T follicular helper cell (primary cell): ENCODE results near the gene BCO1.

Experiments
- DNase-seq: peaks from one replicate; pipeline ENCODE4 v3.0.0-alpha.2; 2020; ENCODE audit warnings: low read depth

Gene BCO1

GRCh38 chr16:81275795-81276194, 37.3 kb downstream of the BCO1 start:
- no peak for DNase-seq

DNA sequence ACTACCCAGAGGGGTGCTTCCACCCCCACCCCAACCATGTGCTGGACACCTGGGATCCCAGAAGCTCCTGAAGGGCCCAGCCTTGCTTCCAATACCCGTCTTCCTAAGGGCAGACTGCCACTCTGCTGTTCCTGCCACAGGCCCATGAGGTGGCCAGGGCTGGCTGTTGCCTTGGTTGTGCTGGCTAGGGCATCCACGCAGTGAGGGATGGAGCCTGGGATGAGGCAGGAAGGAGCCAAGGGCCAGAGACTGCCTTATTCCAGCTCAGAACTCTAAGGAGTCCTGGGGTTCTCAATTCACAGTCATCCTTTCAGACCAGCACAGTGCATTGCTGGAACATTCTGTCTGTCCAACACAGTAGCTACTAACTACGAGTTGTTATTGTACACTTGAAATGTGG, 37.8 kb downstream of the BCO1 start:
- DNase-seq = no peak

GRCh38 chr16:81277541-81278080, 39.1 kb downstream of the BCO1 start:
- no peak for DNase-seq

- DNase-seq = no peak
Measured at GRCh38 chr16:81278526-81278925, 40.0 kb downstream of the BCO1 start.

DNA sequence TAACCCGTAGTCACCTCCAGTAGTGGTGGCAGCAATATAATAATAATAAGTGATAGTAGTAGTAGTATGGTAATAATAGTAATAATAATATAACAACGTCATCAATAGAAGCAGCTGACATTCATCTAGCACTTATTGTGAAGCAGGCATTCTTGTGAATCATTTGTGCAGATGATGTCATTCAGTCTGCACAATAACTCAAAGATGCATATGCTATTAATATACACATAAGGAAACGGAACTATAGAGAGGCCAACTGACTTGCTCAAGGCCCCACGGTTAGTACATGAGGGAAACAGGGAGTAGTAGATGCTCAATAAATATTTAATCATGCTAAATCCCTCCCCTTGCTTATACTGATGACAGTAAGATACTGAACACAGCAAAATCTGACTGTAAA, 40.9 kb downstream of the BCO1 start:
- no peak for DNase-seq

DNA sequence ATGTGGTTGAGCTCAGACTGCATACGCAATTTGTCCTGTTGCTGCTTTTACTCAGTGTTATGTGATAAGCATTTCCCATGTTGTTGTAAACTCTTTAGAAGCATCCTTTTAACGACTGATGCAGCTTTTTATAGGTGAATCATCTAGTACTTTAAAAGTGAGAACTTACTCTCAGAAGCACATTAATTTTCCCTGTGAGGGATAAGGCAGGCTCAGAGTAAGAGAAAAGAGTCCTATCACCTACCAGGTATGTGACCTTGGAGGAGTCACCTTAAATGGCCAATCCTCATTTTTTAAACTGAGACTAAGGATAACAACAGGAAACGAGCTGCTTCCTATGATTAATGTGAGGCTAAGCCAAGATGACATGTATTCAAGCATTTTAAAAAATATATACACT, 41.9 kb downstream of the BCO1 start:
- no peak for DNase-seq

GRCh38 chr16:81283044-81283443, 44.6 kb downstream of the BCO1 start:
- no peak for DNase-seq

- DNase-seq = no peak
Measured at GRCh38 chr16:81284995-81285600, 46.6 kb downstream of the BCO1 start.

DNA sequence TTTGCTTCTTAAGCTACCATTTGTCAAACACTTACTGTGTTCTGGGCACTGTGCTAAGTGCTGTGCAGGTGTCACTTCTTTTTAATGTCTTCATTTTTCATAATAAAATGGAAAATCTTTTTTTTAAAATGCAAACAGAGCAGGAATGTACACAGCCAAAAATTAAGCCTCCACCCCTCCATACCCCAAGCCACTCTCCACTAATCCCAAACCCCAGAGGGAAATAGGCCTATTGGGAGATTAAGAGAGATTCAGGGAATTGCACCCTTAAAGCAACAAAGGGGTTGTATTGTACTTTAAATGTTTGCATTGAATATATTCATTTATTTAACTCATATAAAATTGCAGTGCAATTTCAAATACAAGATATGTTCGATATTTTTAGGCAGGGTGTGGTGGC, 47.7 kb downstream of the BCO1 start:
- DNase-seq = no peak

DNA sequence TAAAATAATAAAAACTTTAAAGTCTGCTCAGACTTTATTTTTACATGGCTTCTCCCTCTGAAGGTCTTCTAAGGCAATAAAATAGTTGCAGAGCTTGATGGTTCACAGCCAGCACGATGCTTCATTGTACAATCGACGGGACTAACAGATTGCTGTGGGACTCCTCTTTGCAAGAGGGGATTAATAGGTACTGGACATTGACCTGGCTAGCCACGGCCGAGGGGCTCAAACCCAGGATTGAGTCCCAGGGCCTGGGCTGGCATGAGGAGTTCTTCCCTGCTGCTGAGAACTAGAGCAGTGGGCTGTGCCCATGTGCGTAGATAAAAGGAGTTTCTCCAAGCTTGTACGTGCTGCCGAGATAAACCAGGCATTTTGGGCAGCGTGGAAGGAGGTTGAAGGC, 52.6 kb downstream of the BCO1 start:
- no peak for DNase-seq

DNA sequence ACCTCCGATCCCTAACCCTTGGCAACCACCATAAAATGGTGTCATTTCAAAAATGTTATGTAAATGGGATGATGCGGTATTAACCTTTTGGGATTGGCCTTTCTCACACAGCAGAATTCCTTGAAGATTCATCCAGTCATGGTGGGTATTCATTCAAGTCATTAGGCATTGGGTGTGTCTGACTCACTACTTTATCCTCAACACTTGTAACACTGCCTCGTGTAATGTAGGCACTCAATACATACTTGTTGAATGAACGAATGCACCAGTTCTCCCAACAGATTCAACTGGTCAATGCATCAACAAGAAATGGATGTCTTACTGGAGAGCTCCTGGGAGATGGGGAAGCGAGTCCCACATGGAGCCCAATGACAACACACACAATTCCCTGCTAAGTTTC, 54.4 kb downstream of the BCO1 start:
- DNase-seq = no peak

- DNase-seq = no peak
Measured at GRCh38 chr16:81293909-81294802, 55.7 kb downstream of the BCO1 start.

DNA sequence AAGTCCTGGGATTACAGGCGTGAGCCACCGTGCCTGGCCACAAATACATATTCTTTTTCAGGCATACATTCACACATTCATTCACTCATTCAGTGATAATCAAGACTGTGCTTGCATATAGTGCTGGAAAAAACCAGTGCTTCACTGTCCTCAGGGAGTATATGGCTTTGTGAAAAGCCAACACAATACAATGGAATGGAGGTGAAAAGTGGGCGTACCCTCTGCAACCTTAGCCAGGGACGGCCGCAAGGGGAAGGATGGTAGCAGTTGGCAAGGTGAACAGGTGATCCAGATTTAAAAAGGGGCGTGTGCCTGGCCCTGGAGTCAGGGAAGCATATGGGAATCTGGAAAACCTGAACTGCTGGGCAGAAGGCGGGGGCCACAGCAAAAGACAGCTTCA, 58.1 kb downstream of the BCO1 start:
- no peak for DNase-seq

GRCh38 chr16:81307770-81308169, 69.3 kb downstream of the BCO1 start:
- no peak for DNase-seq

GRCh38 chr16:81310045-81310644, 71.7 kb downstream of the BCO1 start:
- no peak for DNase-seq

- DNase-seq = no peak
Measured at GRCh38 chr16:81311762-81312161, 73.3 kb downstream of the BCO1 start.

- DNase-seq = no peak
Measured at GRCh38 chr16:81313701-81314602, 75.5 kb downstream of the BCO1 start.

GRCh38 chr16:81314603-81315270, 76.2 kb downstream of the BCO1 start, which contains the start of gene GAN:
Gene GAN, plus strand, starts transcription at chr16:81314962. Its CDS starts 152 bp downstream, at chr16:81315114.
- DNase-seq = peak; percentile 90

- peak; percentile 9 for DNase-seq
Measured at GRCh38 chr16:81315271-81316175, 77.0 kb downstream of the BCO1 start.

GRCh38 chr16:81316176-81316496, 77.6 kb downstream of the BCO1 start:
- DNase-seq = no peak
